Astrocyte (in vitro differentiated cells and primary cell): ENCODE measurements around the gene PPM1N.

Experiments
- EZH2 ChIP-seq: IDR thresholded peaks from 2 replicates; pipeline ENCODE4 v1.6.1; 2012; ENCODE audit warnings: mild to moderate bottlenecking, low read length, inconsistent platforms; ENCODE audit not compliant: insufficient read depth
- TF ChIP-seq, protein P1 (sequence below): IDR thresholded peaks from 2 replicates; pipeline ENCODE4 v1.5.1; 2011; ENCODE audit warnings: low read depth, mild to moderate bottlenecking, inconsistent platforms, low read length, moderate library complexity; ENCODE audit not compliant: insufficient read depth

DNA sequence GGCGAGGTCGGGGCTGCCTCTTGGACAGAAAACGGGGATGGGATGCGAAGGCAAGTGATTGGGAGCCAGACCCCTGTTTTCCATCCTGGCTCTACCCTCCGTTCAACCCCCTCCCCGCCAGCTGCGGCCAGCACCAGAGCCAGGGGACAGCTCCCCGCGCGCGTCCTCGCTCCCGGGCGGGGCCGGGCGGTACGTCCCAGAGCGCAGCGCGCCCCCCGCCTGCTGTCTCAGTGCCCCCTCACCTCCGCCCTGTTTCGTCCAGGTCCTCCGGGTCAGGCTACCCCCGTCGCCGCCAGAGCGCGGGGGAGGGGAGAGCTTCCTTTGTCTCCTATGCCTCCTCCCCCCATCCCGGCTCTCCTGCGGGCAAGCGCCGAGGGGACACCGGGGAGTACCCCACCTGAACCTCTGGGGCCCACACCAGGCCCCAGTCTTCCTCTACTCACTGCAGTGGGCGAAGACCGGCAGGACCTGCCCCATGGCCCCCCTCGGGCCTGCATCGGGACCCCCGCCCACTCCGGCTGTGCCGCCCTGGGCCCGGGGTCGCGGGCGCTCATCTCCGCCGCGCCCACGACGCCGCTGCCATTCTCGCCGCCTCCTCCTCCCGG is 1.8 kb upstream of the PPM1N start:
- TF ChIP-seq, protein P1, sequence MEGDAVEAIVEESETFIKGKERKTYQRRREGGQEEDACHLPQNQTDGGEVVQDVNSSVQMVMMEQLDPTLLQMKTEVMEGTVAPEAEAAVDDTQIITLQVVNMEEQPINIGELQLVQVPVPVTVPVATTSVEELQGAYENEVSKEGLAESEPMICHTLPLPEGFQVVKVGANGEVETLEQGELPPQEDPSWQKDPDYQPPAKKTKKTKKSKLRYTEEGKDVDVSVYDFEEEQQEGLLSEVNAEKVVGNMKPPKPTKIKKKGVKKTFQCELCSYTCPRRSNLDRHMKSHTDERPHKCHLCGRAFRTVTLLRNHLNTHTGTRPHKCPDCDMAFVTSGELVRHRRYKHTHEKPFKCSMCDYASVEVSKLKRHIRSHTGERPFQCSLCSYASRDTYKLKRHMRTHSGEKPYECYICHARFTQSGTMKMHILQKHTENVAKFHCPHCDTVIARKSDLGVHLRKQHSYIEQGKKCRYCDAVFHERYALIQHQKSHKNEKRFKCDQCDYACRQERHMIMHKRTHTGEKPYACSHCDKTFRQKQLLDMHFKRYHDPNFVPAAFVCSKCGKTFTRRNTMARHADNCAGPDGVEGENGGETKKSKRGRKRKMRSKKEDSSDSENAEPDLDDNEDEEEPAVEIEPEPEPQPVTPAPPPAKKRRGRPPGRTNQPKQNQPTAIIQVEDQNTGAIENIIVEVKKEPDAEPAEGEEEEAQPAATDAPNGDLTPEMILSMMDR = no peak
- no peak for TF ChIP-seq EZH2
